ENCODE results near the gene ZNRF2.

GRCh38 chr7:30369879-30370278, 85.5 kb downstream of the ZNRF2 start:
- TF ChIP-seq CTCF (conservative IDR thresholded peaks at IDR 0.05 in 1 of 2, IDR thresholded peaks at IDR 0.05 in 1 of 2; ENCODE audit: low read depth in 1 of 2, low read length in 2 of 2) = no peak
- no peak for TF ChIP-seq EZH2 (IDR thresholded peaks at IDR 0.05; ENCODE audit: low read length, missing control alignments)

Measured in fibroblast of lung (primary cell).